ENCODE measurements around the gene MGRN1.

Gene MGRN1

GRCh38 chr16:4677390-4677789, 52.8 kb downstream of the MGRN1 start:
- no peak overlapping the region for H3K27ac ChIP-seq
- H3K9ac ChIP-seq (ENCODE audit: insufficient read length) = no peak overlapping the region
- no peak for TF ChIP-seq EZH2 (IDR thresholded peaks at IDR 0.05)
- no peak for TF ChIP-seq POLR2AphosphoS5 (IDR thresholded peaks at IDR 0.05; ENCODE audit: borderline replicate concordance, low read depth, low read length)
- no peak for TF ChIP-seq FOXP2 (optimal IDR thresholded peaks at IDR 0.05; ENCODE audit: control extremely low read depth, extremely low read length, insufficient read depth)
- H3K36me3 ChIP-seq (ENCODE audit: insufficient read depth, low read length) = no peaks in the 10 kb centered on the region
- no peaks in the 10 kb centered on the region for H3K9me3 ChIP-seq (ENCODE audit: low read depth, low read length)
- no peak for DNase-seq (ENCODE audit: low read depth, low spot score)
- no peak overlapping the region for H3K4me3 ChIP-seq

DNA sequence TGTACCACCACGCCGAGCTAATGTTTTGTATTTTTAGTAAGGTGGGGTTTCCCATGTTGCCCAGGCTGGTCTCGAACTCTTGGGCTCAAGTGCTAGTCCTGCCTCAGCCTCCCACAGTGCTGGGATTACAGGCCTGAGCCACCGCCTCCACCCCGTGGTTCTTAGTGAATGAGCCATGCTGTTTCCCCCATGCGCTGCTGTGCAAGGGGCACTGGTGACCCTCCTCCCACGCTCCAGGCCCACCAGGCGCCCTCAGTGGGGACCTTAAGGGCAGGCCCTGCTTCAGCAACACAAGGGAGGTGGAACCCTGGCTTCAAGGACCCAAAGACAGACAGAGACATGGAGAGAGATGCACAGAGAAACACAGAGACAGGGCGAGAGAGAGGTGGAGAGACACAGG, 53.4 kb downstream of the MGRN1 start:
- no peak overlapping the region for H3K9ac ChIP-seq (ENCODE audit: insufficient read length)
- no peak overlapping the region for H3K27ac ChIP-seq
- no peaks in the 10 kb centered on the region for H3K36me3 ChIP-seq (ENCODE audit: insufficient read depth, low read length)
- no peak for TF ChIP-seq EZH2 (IDR thresholded peaks at IDR 0.05)
- TF ChIP-seq POLR2AphosphoS5 (IDR thresholded peaks at IDR 0.05; ENCODE audit: borderline replicate concordance, low read depth, low read length) = no peak
- TF ChIP-seq FOXP2 (optimal IDR thresholded peaks at IDR 0.05; ENCODE audit: control extremely low read depth, extremely low read length, insufficient read depth) = no peak
- H3K4me3 ChIP-seq = no peak overlapping the region
- DNase-seq (ENCODE audit: low read depth, low spot score) = no peak
- H3K9me3 ChIP-seq (ENCODE audit: low read depth, low read length) = no peaks in the 10 kb centered on the region

GRCh38 chr16:4678596-4678995, 54.0 kb downstream of the MGRN1 start:
- Histone ChIP-seq H3K9ac (ENCODE audit: insufficient read length) (no peak overlapping the region), H3K36me3 (ENCODE audit: insufficient read depth, low read length) (no peaks in the 10 kb centered on the region), H3K4me3 (no peak overlapping the region), H3K27ac (no peak overlapping the region), H3K9me3 (ENCODE audit: low read depth, low read length) (no peaks in the 10 kb centered on the region)
- TF ChIP-seq EZH2 (IDR thresholded peaks at IDR 0.05) (no peak), FOXP2 (optimal IDR thresholded peaks at IDR 0.05; ENCODE audit: control extremely low read depth, extremely low read length, insufficient read depth) (no peak), POLR2AphosphoS5 (IDR thresholded peaks at IDR 0.05; ENCODE audit: borderline replicate concordance, low read depth, low read length) (no peak)
- no peak for DNase-seq (ENCODE audit: low read depth, low spot score)

- Histone ChIP-seq H3K36me3 (ENCODE audit: insufficient read depth, low read length) (no peaks in the 10 kb centered on the region), H3K9me3 (ENCODE audit: low read depth, low read length) (no peaks in the 10 kb centered on the region), H3K27ac (no peak overlapping the region), H3K9ac (ENCODE audit: insufficient read length) (no peak overlapping the region), H3K4me3 (no peak overlapping the region)
- DNase-seq (ENCODE audit: low read depth, low spot score) = no peak
- TF ChIP-seq FOXP2 (optimal IDR thresholded peaks at IDR 0.05; ENCODE audit: control extremely low read depth, extremely low read length, insufficient read depth) (no peak), EZH2 (IDR thresholded peaks at IDR 0.05) (no peak), POLR2AphosphoS5 (IDR thresholded peaks at IDR 0.05; ENCODE audit: borderline replicate concordance, low read depth, low read length) (no peak)
Measured at GRCh38 chr16:4679156-4679849, 54.7 kb downstream of the MGRN1 start.

GRCh38 chr16:4679850-4680636, 55.4 kb downstream of the MGRN1 start:
- Histone ChIP-seq H3K4me3 (no peak overlapping the region), H3K27ac (no peak overlapping the region), H3K36me3 (ENCODE audit: insufficient read depth, low read length) (no peaks in the 10 kb centered on the region), H3K9ac (ENCODE audit: insufficient read length) (no peak overlapping the region), H3K9me3 (ENCODE audit: low read depth, low read length) (no peaks in the 10 kb centered on the region)
- TF ChIP-seq EZH2 (IDR thresholded peaks at IDR 0.05) = no peak
- no peak for DNase-seq (ENCODE audit: low read depth, low spot score)

- DNase-seq (ENCODE audit: low read depth, low spot score) = no peak
- Histone ChIP-seq H3K27ac (no peak overlapping the region), H3K4me3 (no peak overlapping the region), H3K36me3 (ENCODE audit: insufficient read depth, low read length) (no peaks in the 10 kb centered on the region), H3K9ac (ENCODE audit: insufficient read length) (no peak overlapping the region), H3K9me3 (ENCODE audit: low read depth, low read length) (no peaks in the 10 kb centered on the region)
- TF ChIP-seq EZH2 (IDR thresholded peaks at IDR 0.05) (no peak), FOXP2 (optimal IDR thresholded peaks at IDR 0.05; ENCODE audit: control extremely low read depth, extremely low read length, insufficient read depth) (no peak), POLR2AphosphoS5 (IDR thresholded peaks at IDR 0.05; ENCODE audit: borderline replicate concordance, low read depth, low read length) (no peak)
Measured at GRCh38 chr16:4680673-4681470, 56.2 kb downstream of the MGRN1 start.

DNA sequence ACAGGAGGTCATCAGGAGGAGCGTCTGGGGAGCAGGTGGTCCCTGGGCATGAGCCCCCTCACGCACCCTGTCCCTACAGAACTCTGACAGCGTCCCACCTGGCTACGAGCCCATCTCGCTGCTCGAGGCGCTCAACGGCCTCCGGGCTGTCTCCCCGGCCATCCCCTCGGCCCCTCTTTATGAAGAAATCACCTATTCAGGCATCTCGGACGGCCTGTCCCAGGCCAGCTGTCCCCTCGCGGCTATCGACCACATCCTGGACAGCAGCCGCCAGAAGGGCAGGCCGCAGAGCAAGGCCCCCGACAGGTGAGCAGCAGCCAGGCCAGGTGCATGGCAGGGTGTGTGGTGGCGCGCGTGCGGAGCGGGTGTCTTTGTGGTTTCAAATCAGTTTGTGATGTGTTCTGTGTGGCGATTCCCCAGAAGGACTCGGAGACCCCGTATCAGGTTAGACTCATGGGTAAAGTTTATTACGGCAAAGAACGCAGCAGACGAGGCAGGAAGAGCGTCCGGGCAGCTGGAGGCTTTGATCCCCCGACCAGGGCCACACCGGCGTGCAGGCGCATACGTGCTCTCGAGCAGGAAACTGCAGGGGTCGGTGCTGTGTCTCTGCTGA, 57.0 kb downstream of the MGRN1 start:
- Histone ChIP-seq H3K9me3 (ENCODE audit: low read depth, low read length) (no peaks in the 10 kb centered on the region), H3K27ac (no peak overlapping the region), H3K9ac (ENCODE audit: insufficient read length) (no peak overlapping the region), H3K4me3 (no peak overlapping the region), H3K36me3 (ENCODE audit: insufficient read depth, low read length) (no peaks in the 10 kb centered on the region)
- no peak for TF ChIP-seq POLR2AphosphoS5 (IDR thresholded peaks at IDR 0.05; ENCODE audit: borderline replicate concordance, low read depth, low read length)
- no peak for TF ChIP-seq FOXP2 (optimal IDR thresholded peaks at IDR 0.05; ENCODE audit: control extremely low read depth, extremely low read length, insufficient read depth)
- TF ChIP-seq EZH2 (IDR thresholded peaks at IDR 0.05) = no peak
- no peak for DNase-seq (ENCODE audit: low read depth, low spot score)

GRCh38 chr16:4682084-4682591, 57.5 kb downstream of the MGRN1 start:
- H3K9ac ChIP-seq (ENCODE audit: insufficient read length) = no peak overlapping the region
- H3K4me3 ChIP-seq = no peak overlapping the region
- no peak for DNase-seq (ENCODE audit: low read depth, low spot score)
- no peaks in the 10 kb centered on the region for H3K36me3 ChIP-seq (ENCODE audit: insufficient read depth, low read length)
- TF ChIP-seq POLR2AphosphoS5 (IDR thresholded peaks at IDR 0.05; ENCODE audit: borderline replicate concordance, low read depth, low read length) (no peak), EZH2 (IDR thresholded peaks at IDR 0.05) (no peak), FOXP2 (optimal IDR thresholded peaks at IDR 0.05; ENCODE audit: control extremely low read depth, extremely low read length, insufficient read depth) (no peak)
- no peaks in the 10 kb centered on the region for H3K9me3 ChIP-seq (ENCODE audit: low read depth, low read length)
- no peak overlapping the region for H3K27ac ChIP-seq
